Smooth muscle cell (in vitro differentiated cells): ENCODE data around the gene IGSF9. TPM values are rescaled to one million over a fixed set of nuclear protein-coding genes. Genes with fewer than 3 reads are reported as not detected.

Source experiments
- DNase-seq: peaks from one replicate; lab custom pipeline; 2025; ENCODE audit not compliant: unreplicated experiment; lab: John Stamatoyannopoulos, UW
- H2AFZ ChIP-seq: fragments of 200-600 bp; sonication (generic); 2 replicates; pipeline ENCODE4 v1.6.0; 2016; ENCODE audit warnings: antibody characterized with exemption, low read depth, mild to moderate bottlenecking
- H3F3A ChIP-seq: fragments of 200-600 bp; sonication (generic); 2 replicates; pipeline ENCODE4 v1.6.0; 2017; ENCODE audit warnings: antibody characterized with exemption, low read depth
- H3K27ac ChIP-seq: fragments of 200-600 bp; sonication (generic); 2 replicates; pipeline ENCODE4 v1.5.1; 2016; ENCODE audit warnings: low read depth, mild to moderate bottlenecking
- H3K27me3 ChIP-seq: fragments of 200-600 bp; sonication (generic); 2 replicates; pipeline ENCODE4 v1.6.1; 2016; ENCODE audit warnings: low read depth, mild to moderate bottlenecking
- H3K36me3 ChIP-seq: fragments of 200-600 bp; sonication (generic); 2 replicates; pipeline ENCODE4 v1.5.1; 2016; ENCODE audit warnings: low read depth
- H3K4me1 ChIP-seq: fragments of 200-600 bp; sonication (generic); 2 replicates; pipeline ENCODE4 v1.5.1; 2016; ENCODE audit warnings: low read depth
- H3K4me2 ChIP-seq: fragments of 200-600 bp; sonication (generic); 2 replicates; pipeline ENCODE4 v1.6.0; 2016; ENCODE audit warnings: mild to moderate bottlenecking
- H3K4me3 ChIP-seq: fragments of 200-600 bp; sonication (generic); 2 replicates; pipeline ENCODE4 v1.5.1; 2016; ENCODE audit warnings: mild to moderate bottlenecking
- H3K79me2 ChIP-seq: fragments of 200-600 bp; sonication (generic); 2 replicates; pipeline ENCODE4 v1.6.0; 2016; ENCODE audit warnings: low read depth, mild to moderate bottlenecking
- H3K9ac ChIP-seq: fragments of 200-600 bp; sonication (generic); 2 replicates; pipeline ENCODE4 v1.6.0; 2016; ENCODE audit warnings: low read depth
- H3K9me3 ChIP-seq: fragments of 200-600 bp; sonication (generic); replicated peaks from 2 replicates; pipeline ENCODE4 v1.5.1; 2016; ENCODE audit warnings: low read depth
- H4K20me1 ChIP-seq: fragments of 200-600 bp; sonication (generic); 2 replicates; pipeline ENCODE4 v1.6.0; 2016; ENCODE audit warnings: low read depth
- CTCF ChIP-seq: fragments of 200-600 bp; sonication (generic); IDR thresholded peaks from 2 replicates; pipeline ENCODE4 v1.5.1; 2017; ENCODE audit warnings: borderline replicate concordance, mild to moderate bottlenecking, antibody characterized with exemption; ENCODE audit not compliant: insufficient read depth, poor library complexity, severe bottlenecking
- WGBS: methylation state at CpG from one replicate; pipeline ENCODE4 v1.1.7; 2016; ENCODE audit warnings: low lambda C conversion rate; 5-methylcytosine and 5-hydroxymethylcytosine counted together
- polyA plus RNA-seq: library from polyadenylated mRNA; unstranded; fragments of >200 nt; fragmentation: Nextera tagmentation; extraction: Ambion mirVana; gene quantifications from 2 replicates; pipeline ENCODE4 v1.2.1, GENCODE V29; 2016
- total RNA-seq: library from RNA; depleted of rRNA; stranded (reverse); fragments of >200 nt; gene quantifications from 2 replicates; pipeline ENCODE4 v1.2.3, GENCODE V29; 2014

Gene IGSF9
- total and polyA plus RNA-seq, 2 experiments from 2014 or later = 0.99 to 2.1 TPM

GRCh38 chr1:159985473-159985872 lies 40.1 kb upstream of the IGSF9 start:
- no peaks in the 10 kb centered on the region for H3K27me3 ChIP-seq
- no peak overlapping the region for H3K27ac ChIP-seq
- no peaks in the 10 kb centered on the region for H3F3A ChIP-seq
- H3K9ac ChIP-seq = no peak overlapping the region
- no peaks in the 10 kb centered on the region for H3K4me1 ChIP-seq
- H3K36me3 ChIP-seq = no peaks in the 10 kb centered on the region
- WGBS = 96% methylated on average over 6 of the region's 6 CpGs
- no peak overlapping the region for H3K4me2 ChIP-seq
- TF ChIP-seq CTCF = no peak
- H3K4me3 ChIP-seq = no peak overlapping the region
- no peaks in the 10 kb centered on the region for H3K9me3 ChIP-seq
- DNase-seq = no peak
- no peaks in the 10 kb centered on the region for H4K20me1 ChIP-seq
- no peaks in the 10 kb centered on the region for H3K79me2 ChIP-seq
- no peak overlapping the region for H2AFZ ChIP-seq

GRCh38 chr1:159983681-159984080 lies 38.3 kb upstream of the IGSF9 start:
- H3K27ac ChIP-seq = no peak overlapping the region
- no peaks in the 10 kb centered on the region for H3K79me2 ChIP-seq
- H3K4me1 ChIP-seq = no peaks in the 10 kb centered on the region
- no peaks in the 10 kb centered on the region for H3K9me3 ChIP-seq
- H3K4me3 ChIP-seq = no peak overlapping the region
- H3K36me3 ChIP-seq = no peaks in the 10 kb centered on the region
- 66% methylated on average over 5 of the region's 5 CpGs for WGBS
- no peak overlapping the region for H2AFZ ChIP-seq
- no peaks in the 10 kb centered on the region for H4K20me1 ChIP-seq
- TF ChIP-seq CTCF = no peak
- no peaks in the 10 kb centered on the region for H3F3A ChIP-seq
- DNase-seq = no peak
- no peak overlapping the region for H3K4me2 ChIP-seq
- no peak overlapping the region for H3K9ac ChIP-seq
- peaks cover 1% of the 10 kb centered on the region for H3K27me3 ChIP-seq

GRCh38 chr1:159982280-159982679 lies 36.9 kb upstream of the IGSF9 start:
- DNase-seq = no peak
- Histone ChIP-seq H4K20me1 (no peaks in the 10 kb centered on the region), H3K4me1 (no peaks in the 10 kb centered on the region), H2AFZ (no peak overlapping the region), H3K27ac (no peak overlapping the region), H3K79me2 (no peaks in the 10 kb centered on the region), H3K36me3 (no peaks in the 10 kb centered on the region), H3K9me3 (no peaks in the 10 kb centered on the region), H3K4me3 (no peak overlapping the region), H3F3A (no peaks in the 10 kb centered on the region), H3K9ac (no peak overlapping the region), H3K4me2 (no peak overlapping the region), H3K27me3 (peaks cover 14% of the 10 kb centered on the region)
- TF ChIP-seq CTCF = no peak
- 76% methylated on average over 6 of the region's 6 CpGs for WGBS

GRCh38 chr1:159981351-159982055 lies 36.1 kb upstream of the IGSF9 start:
- Histone ChIP-seq H3K27me3 (peaks cover 22% of the 10 kb centered on the region), H3K27ac (no peak overlapping the region), H3K4me3 (no peak overlapping the region), H4K20me1 (no peaks in the 10 kb centered on the region), H3K36me3 (no peaks in the 10 kb centered on the region), H3K4me1 (no peaks in the 10 kb centered on the region), H3K9ac (no peak overlapping the region), H3F3A (no peaks in the 10 kb centered on the region), H3K4me2 (no peak overlapping the region), H3K9me3 (no peaks in the 10 kb centered on the region), H3K79me2 (no peaks in the 10 kb centered on the region), H2AFZ (no peak overlapping the region)
- no peak for DNase-seq
- no peak for TF ChIP-seq CTCF
- 89% methylated on average over 6 of the region's 6 CpGs for WGBS
